ENCODE measurements around the gene MAN2B1.

GRCh38 chr19:12692960-12693359, 26.4 kb upstream of the MAN2B1 start:
- TF ChIP-seq CTCF (conservative IDR thresholded peaks at IDR 0.05 in 1 of 2, IDR thresholded peaks at IDR 0.05 in 1 of 2; ENCODE audit: extremely low read depth in 1 of 2, insufficient read depth in 1 of 2, low read depth in 1 of 2, low read length in 2 of 2) (no peak), EZH2 (IDR thresholded peaks at IDR 0.05; ENCODE audit: borderline replicate concordance, low read length) (no peak)

Measured in mammary epithelial cell (primary cell).